Suprapubic skin (tissue), 4 donors: Measurements from ENCODE around the gene RNF167.

ENCODE experiments used
- POLR2A ChIP-seq, 2 donors: fragments of 450-650 bp; IDR thresholded peaks; one replicate each; pipeline ENCODE4 v1.6.1; 2017; ENCODE audit warnings: antibody characterized with exemption in 2 of 2, mild to moderate bottlenecking in 2 of 2, moderate library complexity in 2 of 2
- POLR2AphosphoS5 ChIP-seq, 3 donors: sonication (generic); formaldehyde crosslinking; IDR thresholded peaks; one replicate each; pipeline ENCODE4 v1.6.1; 2017; ENCODE audit warnings: antibody characterized with exemption in 3 of 3
- TF ChIP-seq, protein P1 (sequence below), 2 donors: fragments of 200-600 bp in 1 of 2; fragments of 450-650 bp in 1 of 2; sonication (generic) in 1 of 2; IDR thresholded peaks; one replicate each; pipeline ENCODE4 v1.5.1; 2016 to 2019; ENCODE audit warnings: antibody characterized with exemption in 2 of 2, mild to moderate bottlenecking in 1 of 2, moderate library complexity in 1 of 2

DNA sequence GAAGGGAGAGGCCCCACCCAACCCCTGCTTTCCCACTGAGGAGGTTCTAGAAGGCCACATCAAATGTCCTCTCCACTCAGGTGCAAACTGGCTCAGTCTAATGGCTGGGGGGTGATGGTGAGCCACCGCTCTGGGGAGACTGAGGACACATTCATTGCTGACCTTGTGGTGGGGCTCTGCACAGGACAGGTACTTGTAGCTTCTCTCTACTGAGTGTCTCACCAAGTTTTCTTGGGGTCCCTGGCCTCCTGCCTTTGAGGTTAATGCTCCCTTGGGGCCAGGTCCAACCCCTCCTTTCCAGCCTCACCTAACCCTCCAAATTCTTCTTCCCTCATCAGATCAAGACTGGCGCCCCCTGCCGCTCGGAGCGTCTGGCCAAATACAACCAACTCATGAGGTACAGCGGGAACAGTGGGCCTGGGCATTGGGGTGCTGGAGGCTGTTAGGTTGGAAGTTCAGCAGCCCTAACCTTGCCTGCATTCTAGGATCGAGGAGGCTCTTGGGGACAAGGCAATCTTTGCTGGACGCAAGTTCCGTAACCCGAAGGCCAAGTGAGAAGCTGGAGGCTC is 16.5 kb downstream of the RNF167 start:
- TF ChIP-seq, protein P1, sequence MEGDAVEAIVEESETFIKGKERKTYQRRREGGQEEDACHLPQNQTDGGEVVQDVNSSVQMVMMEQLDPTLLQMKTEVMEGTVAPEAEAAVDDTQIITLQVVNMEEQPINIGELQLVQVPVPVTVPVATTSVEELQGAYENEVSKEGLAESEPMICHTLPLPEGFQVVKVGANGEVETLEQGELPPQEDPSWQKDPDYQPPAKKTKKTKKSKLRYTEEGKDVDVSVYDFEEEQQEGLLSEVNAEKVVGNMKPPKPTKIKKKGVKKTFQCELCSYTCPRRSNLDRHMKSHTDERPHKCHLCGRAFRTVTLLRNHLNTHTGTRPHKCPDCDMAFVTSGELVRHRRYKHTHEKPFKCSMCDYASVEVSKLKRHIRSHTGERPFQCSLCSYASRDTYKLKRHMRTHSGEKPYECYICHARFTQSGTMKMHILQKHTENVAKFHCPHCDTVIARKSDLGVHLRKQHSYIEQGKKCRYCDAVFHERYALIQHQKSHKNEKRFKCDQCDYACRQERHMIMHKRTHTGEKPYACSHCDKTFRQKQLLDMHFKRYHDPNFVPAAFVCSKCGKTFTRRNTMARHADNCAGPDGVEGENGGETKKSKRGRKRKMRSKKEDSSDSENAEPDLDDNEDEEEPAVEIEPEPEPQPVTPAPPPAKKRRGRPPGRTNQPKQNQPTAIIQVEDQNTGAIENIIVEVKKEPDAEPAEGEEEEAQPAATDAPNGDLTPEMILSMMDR (IDR thresholded peaks at IDR 0.05) = no peak
- TF ChIP-seq POLR2A (IDR thresholded peaks at IDR 0.05) (no peak), POLR2AphosphoS5 (IDR thresholded peaks at IDR 0.05) (no peak)
